HG02938 (cell line): Measurements from ENCODE around the gene ESPN.

ENCODE experiments used
- ATAC-seq: cut with Tn5 transposase; IDR thresholded peaks from one replicate; pipeline ENCODE4 v1.9.1; 2021; ENCODE audit warnings: mild to moderate bottlenecking, moderate library complexity; ENCODE audit not compliant: unreplicated experiment

The ESPN gene

GRCh38 chr1:6408023-6408422 is 16.6 kb upstream of the ESPN start:
- no peak for ATAC-seq

GRCh38 chr1:6409053-6409452 is 15.5 kb upstream of the ESPN start:
- no peak for ATAC-seq

DNA sequence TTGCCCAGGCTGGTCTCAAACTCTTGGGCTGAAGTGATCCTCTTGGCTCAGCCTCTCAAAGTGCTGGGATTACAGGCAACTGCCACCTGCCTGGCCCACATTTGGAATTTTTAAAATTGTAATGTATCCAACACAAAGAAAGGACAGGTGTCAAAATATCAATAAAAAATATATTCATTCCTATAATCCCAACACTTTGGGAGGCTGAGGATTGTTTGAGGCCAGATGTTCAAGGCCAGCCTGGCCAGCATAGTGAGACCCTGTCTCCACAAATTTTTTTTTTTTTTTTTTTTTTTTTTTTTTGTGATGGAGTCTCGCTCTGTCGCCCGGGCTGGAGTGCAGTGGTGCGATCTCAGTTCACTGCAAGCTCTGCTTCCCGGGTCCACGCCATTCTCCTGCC is 14.8 kb upstream of the ESPN start:
- ATAC-seq: no peak

- ATAC-seq: no peak
Observed at GRCh38 chr1:6410248-6410893, 14.2 kb upstream of the ESPN start.

- no peak for ATAC-seq
Observed at GRCh38 chr1:6412896-6413295, 11.7 kb upstream of the ESPN start.

DNA sequence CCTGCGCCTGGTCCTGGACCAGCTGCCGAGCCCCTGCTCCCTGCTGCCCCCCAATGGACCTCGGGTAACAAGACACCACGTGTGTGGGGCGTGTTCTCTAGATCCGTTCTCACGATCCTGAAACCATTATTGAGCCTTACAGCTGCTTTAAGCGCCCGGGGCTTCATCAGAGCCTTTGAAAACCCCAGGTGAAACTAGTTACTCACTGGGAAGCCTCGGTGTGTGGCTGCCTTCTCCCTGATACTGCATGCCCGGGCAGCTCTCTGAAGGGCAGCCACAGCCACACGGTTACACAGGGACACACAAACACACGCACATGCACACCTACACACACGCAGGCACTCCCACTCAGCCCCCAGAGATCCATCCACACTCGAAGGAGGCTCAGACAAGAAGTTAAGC is 10.1 kb upstream of the ESPN start:
- no peak for ATAC-seq

DNA sequence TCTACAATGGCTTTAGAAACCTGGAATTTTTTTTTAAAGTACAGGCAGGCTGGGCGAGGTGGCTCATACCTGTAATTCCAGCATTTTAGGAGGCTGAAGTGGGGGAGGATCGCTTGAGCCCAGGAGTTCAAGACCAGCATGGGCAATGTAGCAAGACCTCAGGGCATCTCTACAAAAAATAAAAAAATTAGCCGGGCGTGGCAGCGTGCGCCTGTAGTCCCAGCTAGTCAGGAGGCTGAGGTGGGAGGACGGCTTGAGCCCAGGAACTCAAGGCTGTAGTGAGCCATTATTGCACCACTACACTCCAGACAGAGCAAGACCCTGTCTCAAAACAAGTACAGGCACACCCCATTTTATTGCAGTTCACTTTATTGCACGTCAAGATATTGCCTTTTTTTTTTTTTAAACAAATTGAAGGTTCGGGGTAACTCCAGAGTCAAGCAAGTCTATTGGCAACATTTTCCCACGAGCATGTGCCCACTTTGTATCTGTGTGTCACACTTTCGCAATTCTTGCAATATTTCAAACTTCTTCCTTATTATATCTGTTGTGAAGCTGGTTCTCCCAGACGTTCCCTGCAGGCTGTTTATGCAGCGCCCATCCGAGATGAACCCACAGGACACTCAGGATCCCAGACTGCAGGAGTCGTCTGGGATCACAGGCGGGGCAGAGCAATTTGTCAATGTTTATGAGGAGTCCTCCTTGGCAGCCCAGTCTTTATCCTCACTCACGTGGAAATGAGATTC is 9.5 kb upstream of the ESPN start:
- no peak for ATAC-seq

- no peak for ATAC-seq
Observed at GRCh38 chr1:6416295-6416656, 8.3 kb upstream of the ESPN start.

GRCh38 chr1:6416906-6417305 is 7.7 kb upstream of the ESPN start:
- ATAC-seq: no peak

GRCh38 chr1:6417961-6418667 is 6.5 kb upstream of the ESPN start:
- no peak for ATAC-seq

- no peak for ATAC-seq
Observed at GRCh38 chr1:6418668-6419396, 5.7 kb upstream of the ESPN start.

GRCh38 chr1:6419397-6419803 is 5.2 kb upstream of the ESPN start:
- no peak for ATAC-seq

- ATAC-seq: no peak
Observed at GRCh38 chr1:6419804-6420453, 4.6 kb upstream of the ESPN start, which contains the start of gene HES2. HES2 (minus strand) TSS chr1:6419919; CDS start chr1:6419820, 99 bp downstream.

DNA sequence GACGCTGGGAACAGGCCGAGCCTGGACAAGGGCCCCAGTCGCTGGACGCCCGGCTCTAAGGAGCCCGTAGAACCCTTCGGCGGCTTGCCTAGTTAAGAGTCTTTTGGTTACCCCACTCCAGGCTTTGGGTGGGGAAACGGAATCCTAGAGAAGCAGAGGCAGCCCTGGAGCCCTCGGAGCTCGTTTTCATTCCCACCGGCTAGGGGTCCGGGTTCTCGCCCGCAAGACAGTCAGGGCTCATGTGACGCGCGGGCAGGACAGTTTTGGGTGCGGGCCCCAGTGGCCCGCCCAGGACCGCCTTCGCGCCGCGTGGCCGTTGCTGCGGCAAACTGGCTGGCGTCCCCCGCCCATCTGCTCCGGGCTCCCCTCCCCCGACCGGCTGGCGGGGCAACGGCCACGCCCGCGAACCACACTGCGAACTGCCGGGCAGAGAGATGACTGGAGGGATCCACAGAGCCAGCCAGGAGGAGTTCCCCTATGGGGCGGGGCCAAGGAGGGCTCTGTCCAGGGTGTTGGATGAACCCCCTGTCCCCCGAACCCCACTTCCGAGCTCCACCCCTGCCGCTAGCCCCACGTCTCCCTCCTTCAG is 4.0 kb upstream of the ESPN start:
- ATAC-seq: no peak

- ATAC-seq: no peak
Observed at GRCh38 chr1:6421266-6421665, 3.3 kb upstream of the ESPN start.

GRCh38 chr1:6423321-6423999 is 1.1 kb upstream of the ESPN start:
- ATAC-seq: no peak

GRCh38 chr1:6424000-6424565 is 493 bp upstream of the ESPN start:
- ATAC-seq: no peak

DNA sequence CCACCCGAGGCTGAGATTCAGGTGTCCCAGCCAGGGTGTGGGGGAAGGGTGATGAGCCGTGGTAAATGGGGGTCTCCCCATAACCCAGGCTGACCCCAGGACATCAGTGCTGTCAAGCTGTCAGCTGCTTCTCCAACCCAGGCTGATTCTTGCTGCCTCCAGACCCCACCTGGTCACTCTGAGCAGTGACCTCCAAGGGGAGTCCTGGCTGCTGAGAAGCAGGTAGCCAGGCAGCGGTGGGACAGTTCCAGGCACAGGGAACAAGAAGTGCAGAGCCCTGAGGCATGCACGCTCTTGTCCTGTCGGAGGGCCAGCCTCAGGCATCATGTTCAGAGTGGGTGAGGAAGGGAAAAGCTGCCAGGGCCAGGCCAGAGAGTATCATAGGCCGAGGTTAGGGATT is 1.1 kb downstream of the ESPN start:
- no peak for ATAC-seq

GRCh38 chr1:6426277-6426971 is 1.8 kb downstream of the ESPN start:
- ATAC-seq: no peak
